ENCODE data around the gene SYNDIG1. TPM values are rescaled to one million over a fixed set of nuclear protein-coding genes. Genes with fewer than 3 reads are reported as not detected.
A peak's percentile ranks its signal among the peaks of the same experiment; 100 is the strongest.

The SYNDIG1 gene
- total and polyA plus RNA-seq, 4 experiments from 2014 or later = not detected

GRCh38 chr20:24588725-24589340 is 119.4 kb downstream of the SYNDIG1 start:
- H3K27ac Mint-ChIP-seq = no peak overlapping the region
- CTCF ChIA-PET (ENCODE audit: partially characterized antibody) = no interaction called here

DNA sequence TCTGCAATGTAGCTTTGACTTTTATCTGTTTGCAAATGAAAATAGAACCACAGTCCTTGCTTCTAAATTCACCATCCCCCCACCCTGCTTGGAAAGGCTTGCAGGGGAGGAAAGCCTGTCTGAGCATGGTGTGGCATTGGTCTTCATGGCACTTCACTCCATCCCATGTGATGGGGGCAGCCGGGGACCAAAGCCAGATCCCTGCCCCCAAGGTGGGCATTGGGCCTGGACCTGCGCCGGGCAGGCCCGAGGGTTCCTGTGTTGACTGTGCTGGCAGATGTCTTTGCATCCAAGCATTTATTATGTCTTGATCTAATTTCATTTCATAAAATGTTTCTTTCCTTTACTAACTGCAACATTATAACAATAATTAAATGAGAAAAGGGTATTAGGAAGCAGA is 120.0 kb downstream of the SYNDIG1 start:
- no peak overlapping the region for H3K27ac Mint-ChIP-seq
- ChIA-PET POLR2A (ENCODE audit: partially characterized antibody) (no interaction called here), CTCF (ENCODE audit: partially characterized antibody) (no interaction called here)
- Histone ChIP-seq H3K9me3 (ENCODE audit: control insufficient read depth in 1 of 2, low read length in 2 of 2) (no peaks in the 10 kb centered on the region), H3K27ac (ENCODE audit: low read depth, low read length) (no peak overlapping the region), H3K27me3 (ENCODE audit: insufficient read depth, low read length) (no peaks in the 10 kb centered on the region), H3K4me3 (ENCODE audit: low read length in 2 of 2) (no peak overlapping the region), H3K36me3 (ENCODE audit: insufficient read depth, low read length) (no peaks in the 10 kb centered on the region), H3K4me1 (ENCODE audit: insufficient read depth, low read length) (no peaks in the 10 kb centered on the region)
- no peak overlapping the region for H3K4me3 Mint-ChIP-seq
- H3K27me3 Mint-ChIP-seq = peaks cover 1 to 6% of the 10 kb centered on the region in 2 donors
- no peak for DNase-seq
- intact Hi-C loops (cut with micrococcal nuclease) = no loop called here
- no peaks in the 10 kb centered on the region for H3K36me3 Mint-ChIP-seq
- H3K9me3 Mint-ChIP-seq = peaks cover 0 to 4% (median 0%) of the 10 kb centered on the region in 8 donors
- H3K4me1 Mint-ChIP-seq = no peaks in the 10 kb centered on the region

More at GRCh38 chr20:24588725-24589340, 119.4 kb downstream of the SYNDIG1 start:
- intact Hi-C loops (cut with micrococcal nuclease) = no loop called here
- Mint-ChIP-seq H3K4me3 (no peak overlapping the region), H3K4me1 (no peaks in the 10 kb centered on the region), H3K27me3 (peaks cover 1 to 6% of the 10 kb centered on the region in 2 donors), H3K9me3 (peaks cover 0 to 1% (median 0%) of the 10 kb centered on the region in 8 donors), H3K36me3 (no peaks in the 10 kb centered on the region)
- DNase-seq = no peak
- Histone ChIP-seq H3K27ac (ENCODE audit: low read depth, low read length) (no peak overlapping the region), H3K36me3 (ENCODE audit: insufficient read depth, low read length) (no peaks in the 10 kb centered on the region), H3K4me1 (ENCODE audit: insufficient read depth, low read length) (no peaks in the 10 kb centered on the region), H3K9me3 (ENCODE audit: control insufficient read depth in 1 of 2, low read length in 2 of 2) (no peaks in the 10 kb centered on the region), H3K27me3 (ENCODE audit: insufficient read depth, low read length) (no peaks in the 10 kb centered on the region), H3K4me3 (ENCODE audit: low read length in 2 of 2) (no peak overlapping the region)
- POLR2A ChIA-PET (ENCODE audit: partially characterized antibody) = no interaction called here

DNA sequence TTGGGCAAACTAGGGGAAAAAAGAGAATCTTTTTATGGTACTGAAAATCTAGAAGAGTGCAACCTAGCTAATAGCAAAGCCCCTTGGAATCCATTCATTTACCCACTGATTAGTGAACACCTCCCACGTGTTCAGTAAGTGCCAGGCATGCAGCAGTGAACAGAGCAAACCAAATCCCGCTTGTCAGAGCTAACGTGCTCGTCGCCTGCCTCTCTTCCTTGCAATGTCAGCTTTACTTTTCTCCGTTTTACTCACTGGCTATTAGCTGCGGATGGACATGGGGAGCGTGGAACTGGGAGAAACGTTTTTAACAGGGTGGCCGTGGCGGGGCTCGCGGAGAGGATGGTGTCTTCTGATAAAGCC is 120.4 kb downstream of the SYNDIG1 start:
- Histone ChIP-seq H3K36me3 (ENCODE audit: insufficient read depth, low read length) (no peaks in the 10 kb centered on the region), H3K27me3 (ENCODE audit: insufficient read depth, low read length) (no peaks in the 10 kb centered on the region), H3K9me3 (ENCODE audit: control insufficient read depth in 1 of 2, low read length in 2 of 2) (no peaks in the 10 kb centered on the region), H3K4me3 (ENCODE audit: low read length in 2 of 2) (no peak overlapping the region), H3K27ac (ENCODE audit: low read depth, low read length) (no peak overlapping the region), H3K4me1 (ENCODE audit: insufficient read depth, low read length) (no peaks in the 10 kb centered on the region)
- Mint-ChIP-seq H3K4me1 (no peaks in the 10 kb centered on the region), H3K27ac (no peak overlapping the region), H3K36me3 (no peaks in the 10 kb centered on the region), H3K4me3 (no peak overlapping the region), H3K9me3 (peaks cover 0 to 4% (median 0%) of the 10 kb centered on the region in 8 donors), H3K27me3 (peaks cover 3 to 6% of the 10 kb centered on the region in 2 donors)
- intact Hi-C loops (cut with micrococcal nuclease) = no loop called here
- DNase-seq = no peak
- POLR2A ChIA-PET (ENCODE audit: partially characterized antibody) = no interaction called here
- CTCF ChIA-PET (ENCODE audit: partially characterized antibody) = no interaction called here

DNA sequence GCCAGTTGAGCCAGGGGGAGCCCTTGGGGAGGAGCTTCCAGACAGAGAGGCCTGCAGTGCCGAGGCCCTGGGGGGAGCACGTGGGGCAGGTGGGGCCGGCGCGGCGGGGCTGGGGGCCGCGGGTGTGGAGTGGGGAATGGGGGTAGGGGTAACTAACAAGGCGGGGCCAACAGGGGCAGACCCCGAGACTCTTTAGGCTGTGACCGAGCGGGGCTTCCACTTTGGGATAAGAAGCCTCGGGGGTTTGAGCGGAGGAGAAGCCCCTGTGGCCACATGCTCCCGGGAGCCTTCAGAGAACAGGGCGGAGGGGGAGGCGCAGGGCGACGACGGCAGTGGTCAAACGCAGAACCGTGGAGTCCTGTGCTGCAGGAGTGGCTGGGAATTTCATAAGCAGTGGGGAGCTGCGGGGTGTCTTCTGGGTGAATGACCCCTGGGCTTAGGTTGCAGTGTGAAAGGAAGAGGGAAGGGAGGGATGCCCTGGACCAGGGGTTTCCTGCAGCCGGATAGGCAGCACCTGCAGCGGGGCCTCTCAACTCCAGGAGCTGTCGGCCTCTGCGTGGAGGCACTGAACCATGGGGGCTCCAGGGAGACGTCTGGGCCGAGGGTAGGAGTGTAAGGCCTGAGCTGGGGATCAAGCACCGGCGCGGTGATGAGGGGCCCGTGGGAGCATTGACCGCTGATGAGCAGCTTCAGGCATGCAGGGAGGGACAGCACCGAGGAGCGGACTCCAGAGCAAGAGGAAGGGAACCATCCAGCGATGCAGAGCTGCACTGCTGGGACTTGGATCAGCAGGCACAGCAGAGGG is 121.0 kb downstream of the SYNDIG1 start:
- peak overlapping the region in 1 of 7 donors; percentile 58 for H3K27ac Mint-ChIP-seq
- no peaks in the 10 kb centered on the region for H3K36me3 Mint-ChIP-seq
- no peak overlapping the region for H3K4me3 ChIP-seq (ENCODE audit: low read length in 2 of 2)
- peaks cover 0 to 4% (median 0%) of the 10 kb centered on the region in 8 donors for H3K9me3 Mint-ChIP-seq
- H3K4me1 Mint-ChIP-seq = no peaks in the 10 kb centered on the region
- H3K27ac ChIP-seq (ENCODE audit: low read depth, low read length) = no peak overlapping the region
- H3K27me3 Mint-ChIP-seq = peaks cover 3 to 6% of the 10 kb centered on the region in 2 donors
- H3K4me1 ChIP-seq (ENCODE audit: insufficient read depth, low read length) = no peaks in the 10 kb centered on the region
- no peaks in the 10 kb centered on the region for H3K9me3 ChIP-seq (ENCODE audit: control insufficient read depth in 1 of 2, low read length in 2 of 2)
- ChIA-PET POLR2A (ENCODE audit: partially characterized antibody) (no interaction called here), CTCF (ENCODE audit: partially characterized antibody) (no interaction called here)
- no peaks in the 10 kb centered on the region for H3K27me3 ChIP-seq (ENCODE audit: insufficient read depth, low read length)
- intact Hi-C loops (cut with micrococcal nuclease) = no loop called here
- H3K36me3 ChIP-seq (ENCODE audit: insufficient read depth, low read length) = no peaks in the 10 kb centered on the region
- no peak overlapping the region for H3K4me3 Mint-ChIP-seq
- DNase-seq = no peak

DNA sequence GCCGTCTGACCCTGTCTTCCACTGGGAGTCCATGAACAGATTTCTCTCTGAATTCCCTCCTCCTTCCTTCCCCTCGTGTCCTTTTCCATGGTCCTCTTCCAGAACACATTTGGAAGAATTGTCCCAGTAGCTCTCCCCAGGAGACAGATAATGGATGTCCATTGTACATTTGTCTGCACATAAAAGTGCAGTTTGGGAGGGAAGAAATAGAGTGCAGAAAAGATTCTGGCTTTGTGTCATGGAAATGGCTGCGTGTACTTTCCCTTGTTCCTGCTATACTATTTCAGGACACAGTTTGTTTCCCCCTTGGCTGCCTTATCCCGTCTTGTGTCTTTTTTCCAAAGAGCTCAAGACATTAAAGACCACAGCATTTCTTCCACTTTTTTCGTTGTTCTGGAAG is 127.6 kb downstream of the SYNDIG1 start:
- Histone ChIP-seq H3K27me3 (ENCODE audit: insufficient read depth, low read length) (no peaks in the 10 kb centered on the region), H3K27ac (ENCODE audit: low read depth, low read length) (no peak overlapping the region), H3K9me3 (ENCODE audit: control insufficient read depth in 1 of 2, low read length in 2 of 2) (no peaks in the 10 kb centered on the region), H3K4me1 (ENCODE audit: insufficient read depth, low read length) (no peaks in the 10 kb centered on the region), H3K4me3 (ENCODE audit: low read length in 2 of 2) (no peak overlapping the region), H3K36me3 (ENCODE audit: insufficient read depth, low read length) (no peaks in the 10 kb centered on the region)
- H3K4me3 Mint-ChIP-seq = no peak overlapping the region
- peaks cover 5 to 7% of the 10 kb centered on the region in 2 donors for H3K27me3 Mint-ChIP-seq
- no peaks in the 10 kb centered on the region for H3K36me3 Mint-ChIP-seq
- ChIA-PET CTCF (ENCODE audit: partially characterized antibody) (no interaction called here), POLR2A (ENCODE audit: partially characterized antibody) (no interaction called here)
- H3K9me3 Mint-ChIP-seq = peaks cover 2 to 30% (median 13%) of the 10 kb centered on the region in 8 donors
- H3K4me1 Mint-ChIP-seq = no peaks in the 10 kb centered on the region
- intact Hi-C loops (cut with micrococcal nuclease) = no loop called here
- DNase-seq = no peak
- no peak overlapping the region for H3K27ac Mint-ChIP-seq

DNA sequence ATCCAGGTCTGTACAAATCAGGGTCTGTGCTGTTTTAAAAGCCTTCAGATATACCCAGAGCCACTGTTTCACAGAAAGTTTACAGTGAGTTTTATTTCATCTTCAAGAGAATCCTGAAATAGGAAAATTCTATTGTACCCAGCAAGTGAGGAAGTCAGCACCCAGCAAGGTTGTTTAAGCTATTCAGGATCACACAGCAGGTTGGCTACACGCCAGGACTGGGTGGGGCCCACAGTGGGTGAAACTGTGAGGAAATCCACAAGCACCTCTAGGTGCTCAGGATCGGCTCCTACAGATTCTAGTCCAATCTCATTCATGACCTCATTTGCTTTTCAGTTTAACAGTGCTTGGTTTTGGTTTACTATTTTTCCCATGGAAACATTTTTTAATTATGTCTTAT is 128.9 kb downstream of the SYNDIG1 start:
- POLR2A ChIA-PET (ENCODE audit: partially characterized antibody) = no interaction called here
- intact Hi-C loops (cut with micrococcal nuclease) = no loop called here
- no peak for DNase-seq
- H3K9me3 ChIP-seq (ENCODE audit: control insufficient read depth in 1 of 2, low read length in 2 of 2) = no peaks in the 10 kb centered on the region
- no peaks in the 10 kb centered on the region for H3K4me1 Mint-ChIP-seq
- H3K36me3 ChIP-seq (ENCODE audit: insufficient read depth, low read length) = no peaks in the 10 kb centered on the region
- H3K27ac ChIP-seq (ENCODE audit: low read depth, low read length) = no peak overlapping the region
- H3K36me3 Mint-ChIP-seq = no peaks in the 10 kb centered on the region
- peaks cover 2 to 36% (median 17%) of the 10 kb centered on the region in 8 donors for H3K9me3 Mint-ChIP-seq
- H3K27me3 Mint-ChIP-seq = peaks cover 5 to 7% of the 10 kb centered on the region in 2 donors
- H3K4me3 ChIP-seq (ENCODE audit: low read length in 2 of 2) = no peak overlapping the region
- no peaks in the 10 kb centered on the region for H3K27me3 ChIP-seq (ENCODE audit: insufficient read depth, low read length)
- H3K27ac Mint-ChIP-seq = no peak overlapping the region
- no peak overlapping the region for H3K4me3 Mint-ChIP-seq
- H3K4me1 ChIP-seq (ENCODE audit: insufficient read depth, low read length) = no peaks in the 10 kb centered on the region
- CTCF ChIA-PET (ENCODE audit: partially characterized antibody) = no interaction called here

GRCh38 chr20:24598996-24599395 is 129.6 kb downstream of the SYNDIG1 start:
- Histone ChIP-seq H3K4me3 (ENCODE audit: low read length in 2 of 2) (no peak overlapping the region), H3K27me3 (ENCODE audit: insufficient read depth, low read length) (no peaks in the 10 kb centered on the region), H3K27ac (ENCODE audit: low read depth, low read length) (no peak overlapping the region), H3K9me3 (ENCODE audit: control insufficient read depth in 1 of 2, low read length in 2 of 2) (no peaks in the 10 kb centered on the region), H3K36me3 (ENCODE audit: insufficient read depth, low read length) (no peaks in the 10 kb centered on the region), H3K4me1 (ENCODE audit: insufficient read depth, low read length) (no peaks in the 10 kb centered on the region)
- Mint-ChIP-seq H3K4me3 (no peak overlapping the region), H3K27ac (no peak overlapping the region), H3K36me3 (no peaks in the 10 kb centered on the region), H3K27me3 (peaks cover 5 to 7% of the 10 kb centered on the region in 2 donors), H3K4me1 (no peaks in the 10 kb centered on the region), H3K9me3 (peaks cover 2 to 36% (median 17%) of the 10 kb centered on the region in 8 donors)
- intact Hi-C loops (cut with micrococcal nuclease) = no loop called here
- POLR2A ChIA-PET (ENCODE audit: partially characterized antibody) = no interaction called here
- no peak for DNase-seq
- CTCF ChIA-PET (ENCODE audit: partially characterized antibody) = no interaction called here

All from CD4-positive, alpha-beta memory T cell (primary cell).